GM21447 (cell line): ENCODE data around the gene WWOX.

Experiments
- ATAC-seq: cut with Tn5 transposase; IDR thresholded peaks from one replicate; pipeline ENCODE4 v1.9.1; 2021; ENCODE audit not compliant: unreplicated experiment

The WWOX gene

DNA sequence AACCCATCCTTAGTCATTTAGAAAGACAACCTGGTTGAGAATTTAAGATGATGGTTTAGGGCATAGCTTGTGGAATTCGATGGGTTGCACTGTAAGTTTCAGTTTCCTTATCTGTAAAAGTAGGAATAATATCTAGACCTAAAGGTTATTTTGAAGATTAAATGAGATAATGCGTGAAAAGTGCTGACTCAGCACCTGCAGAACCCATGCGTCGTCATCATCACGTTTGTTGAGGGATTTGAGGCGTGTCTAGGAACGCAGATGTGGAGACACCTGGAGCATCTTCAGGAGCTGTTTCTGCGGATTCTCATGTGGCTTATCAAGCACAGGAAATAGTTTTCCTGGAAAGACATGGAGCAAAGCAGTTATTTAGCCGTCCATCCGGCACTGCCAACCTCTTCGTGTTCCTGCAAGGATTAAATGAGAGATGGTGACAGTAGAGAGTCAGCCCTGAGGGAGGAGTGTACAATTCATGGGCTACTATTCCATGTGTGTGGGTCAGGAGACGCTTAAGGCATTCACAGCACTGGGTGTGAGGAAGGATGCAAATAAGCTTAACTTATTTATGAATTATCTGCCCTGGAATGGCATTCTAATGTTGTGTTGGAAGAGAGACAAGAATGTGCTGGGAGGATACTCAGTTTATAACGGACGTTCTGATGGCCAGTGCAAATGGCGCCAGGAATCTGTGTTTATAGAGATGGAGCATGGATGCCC is 965.0 kb downstream of the WWOX start:
- ATAC-seq: no peak

- ATAC-seq: no peak
Measured at GRCh38 chr16:79066561-79066960, 967.1 kb downstream of the WWOX start.

- ATAC-seq: no peak
Measured at GRCh38 chr16:79067600-79067999, 968.1 kb downstream of the WWOX start.

DNA sequence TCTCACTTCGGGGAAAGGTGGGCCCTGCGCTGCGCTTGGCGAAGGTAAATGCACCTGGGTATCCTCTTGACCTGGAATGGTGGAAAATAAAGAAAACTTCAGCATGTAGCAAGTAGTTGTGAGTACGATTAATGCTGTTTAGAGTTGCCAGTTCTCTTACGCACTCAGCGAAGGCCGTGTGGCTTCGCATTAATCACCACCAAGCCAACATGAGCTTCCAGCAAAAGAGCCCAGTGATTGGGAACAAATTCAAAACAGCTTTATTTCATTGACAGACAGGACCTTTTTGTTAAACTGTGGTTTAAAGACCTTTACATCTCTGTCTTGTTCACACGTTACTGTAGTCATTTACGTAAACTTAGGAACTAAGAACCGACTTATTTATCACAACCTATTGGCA is 969.7 kb downstream of the WWOX start:
- no peak for ATAC-seq

DNA sequence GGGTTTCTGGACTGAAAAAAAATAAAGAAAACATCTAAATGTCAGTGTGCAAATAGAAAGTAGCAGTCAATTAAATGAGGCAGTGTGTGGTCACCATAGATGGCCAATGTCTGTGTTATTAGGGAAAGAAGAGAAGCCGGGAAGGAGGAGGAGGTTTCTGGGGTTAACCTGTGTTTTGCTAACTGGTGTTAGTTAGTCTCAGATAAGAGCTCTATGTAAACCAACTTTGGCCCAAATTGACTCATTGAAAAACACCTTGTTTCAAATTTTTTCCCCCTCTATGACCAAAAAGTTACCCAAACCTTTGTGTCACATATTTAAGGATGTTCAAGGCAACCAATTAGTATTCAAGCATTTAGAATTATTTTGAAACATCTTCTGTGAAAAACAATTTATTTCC is 970.2 kb downstream of the WWOX start:
- ATAC-seq: no peak

DNA sequence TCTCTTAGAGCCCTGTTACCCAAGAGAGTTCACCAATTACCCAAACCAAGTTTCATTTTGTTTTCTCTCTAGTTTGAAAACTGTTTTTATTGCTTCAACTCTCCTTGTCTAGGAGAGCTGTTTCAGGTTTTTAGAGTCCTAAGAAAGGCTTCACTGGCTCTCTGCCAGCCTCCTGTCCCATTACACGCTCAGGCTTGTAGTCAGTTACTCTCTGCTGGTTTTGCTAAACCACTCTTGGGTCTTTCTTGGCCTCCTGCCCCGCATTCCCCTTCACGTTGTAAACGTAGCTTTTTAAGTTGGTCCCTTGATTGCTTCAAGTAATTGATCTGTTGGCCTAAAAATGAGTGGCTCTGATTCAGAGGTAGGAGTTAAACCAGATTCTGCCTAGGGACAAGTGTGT is 972.0 kb downstream of the WWOX start:
- no peak for ATAC-seq

- ATAC-seq: no peak
Measured at GRCh38 chr16:79072517-79072916, 973.1 kb downstream of the WWOX start.

- ATAC-seq: no peak
Measured at GRCh38 chr16:79073566-79073965, 974.1 kb downstream of the WWOX start.

- ATAC-seq: no peak
Measured at GRCh38 chr16:79074541-79074940, 975.1 kb downstream of the WWOX start.

DNA sequence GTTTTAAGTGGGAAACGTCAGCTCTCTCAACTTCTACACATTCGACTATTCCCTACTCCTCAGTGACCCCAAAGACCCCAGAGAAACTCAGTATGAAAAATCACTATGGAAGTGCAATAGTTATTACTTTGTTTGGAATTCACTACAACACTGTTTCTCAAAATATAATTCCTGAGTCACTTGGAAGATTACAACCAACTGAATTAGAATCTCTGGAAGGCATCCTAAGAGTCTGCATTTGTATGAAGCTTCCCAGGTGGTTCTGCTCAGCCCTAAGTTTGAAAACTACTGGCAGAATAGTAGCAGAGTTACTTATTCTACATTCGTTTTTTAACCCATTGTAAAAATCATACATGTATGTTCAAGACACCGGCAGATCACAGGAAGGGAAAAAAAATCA is 975.5 kb downstream of the WWOX start:
- ATAC-seq: no peak

DNA sequence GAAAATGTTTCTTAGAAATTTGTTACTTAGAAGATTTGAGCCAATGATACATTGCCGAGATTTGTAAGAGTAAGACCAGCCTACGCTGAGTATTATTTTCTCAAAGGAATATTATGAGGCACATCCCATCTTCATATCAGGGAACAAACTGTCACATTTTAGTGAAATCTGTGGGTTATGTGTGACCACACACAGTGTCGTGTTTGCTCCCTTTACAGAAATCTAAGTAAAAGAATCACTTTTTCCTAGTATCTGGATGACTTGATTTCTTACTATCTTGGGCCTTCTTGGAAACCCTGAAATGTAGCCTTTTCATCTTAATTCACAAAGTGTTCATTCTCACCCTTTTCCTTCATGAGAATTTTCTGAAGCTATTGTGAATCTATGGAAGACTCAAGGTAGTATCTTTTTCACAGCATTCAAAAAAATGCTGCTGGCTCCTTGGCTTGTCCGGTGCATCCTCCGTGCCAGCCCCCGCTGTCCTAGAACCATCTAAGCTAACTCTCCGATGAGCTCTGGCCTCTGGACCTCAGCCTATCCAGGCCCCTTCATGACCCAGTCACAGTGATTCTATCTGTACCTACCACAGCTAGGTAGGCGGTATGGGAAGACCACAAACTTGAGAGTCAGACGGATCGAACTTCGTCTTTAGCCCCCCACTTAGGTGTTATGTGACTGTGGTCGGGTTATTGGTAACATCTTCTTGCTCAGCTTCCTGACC is 976.8 kb downstream of the WWOX start:
- no peak for ATAC-seq

- ATAC-seq: no peak
Measured at GRCh38 chr16:79077346-79077745, 977.9 kb downstream of the WWOX start.

DNA sequence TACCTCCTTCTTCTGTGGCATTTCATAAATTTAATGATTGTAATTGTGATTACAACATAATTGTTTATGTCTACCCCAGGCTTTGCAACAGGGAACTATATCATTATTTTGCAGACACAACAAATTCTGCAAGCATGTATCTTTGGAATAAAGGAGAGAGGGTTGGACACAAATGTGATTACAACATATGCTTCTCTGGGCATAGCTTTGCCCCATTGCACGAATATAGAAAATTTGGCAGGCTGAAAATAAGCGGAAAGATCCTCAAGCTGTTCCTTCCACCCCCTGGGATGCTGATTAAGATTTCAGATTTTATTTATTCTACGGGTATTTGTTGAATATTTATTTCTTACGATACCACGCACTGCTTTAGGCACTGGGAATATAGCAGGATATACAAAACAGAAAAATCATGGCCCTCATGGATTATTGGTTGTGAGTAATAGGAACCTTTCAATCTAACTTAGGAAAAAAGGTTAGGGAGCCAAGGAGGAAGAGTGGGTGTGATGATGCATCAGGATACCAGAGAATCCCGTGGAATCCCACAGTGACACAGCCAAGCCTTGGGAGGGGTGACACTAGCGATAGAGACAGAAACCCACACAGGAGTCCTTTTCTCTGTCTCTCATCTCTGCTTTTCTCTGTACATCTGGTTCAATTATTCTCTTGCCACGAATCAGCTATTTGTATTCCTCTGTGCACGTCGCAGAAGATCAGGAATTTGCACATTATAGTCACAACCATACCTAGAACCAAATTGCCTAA is 980.4 kb downstream of the WWOX start:
- no peak for ATAC-seq

- ATAC-seq: no peak
Measured at GRCh38 chr16:79081297-79082066, 982.0 kb downstream of the WWOX start.

DNA sequence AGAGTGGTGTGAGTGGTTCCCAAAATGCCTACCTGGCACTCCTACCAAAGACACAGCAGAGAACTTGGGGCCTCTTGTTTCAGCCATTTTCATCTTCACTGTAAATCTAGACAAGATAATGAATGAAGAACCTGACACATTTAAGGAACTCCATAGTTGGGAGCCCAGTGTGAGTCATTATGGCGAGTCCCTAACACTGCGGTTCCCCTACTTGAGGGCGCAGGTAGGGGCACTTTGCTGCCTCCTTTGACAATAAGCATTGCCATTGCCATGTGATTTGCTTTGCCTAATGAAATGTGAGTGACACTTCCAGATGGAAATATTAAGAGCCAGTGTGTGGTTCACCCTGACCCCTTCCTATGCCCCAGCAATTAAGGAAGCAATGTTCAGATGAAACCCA is 983.5 kb downstream of the WWOX start:
- no peak for ATAC-seq

- no peak for ATAC-seq
Measured at GRCh38 chr16:79083508-79084299, 984.2 kb downstream of the WWOX start.

- no peak for ATAC-seq
Measured at GRCh38 chr16:79088971-79089370, 989.5 kb downstream of the WWOX start.

DNA sequence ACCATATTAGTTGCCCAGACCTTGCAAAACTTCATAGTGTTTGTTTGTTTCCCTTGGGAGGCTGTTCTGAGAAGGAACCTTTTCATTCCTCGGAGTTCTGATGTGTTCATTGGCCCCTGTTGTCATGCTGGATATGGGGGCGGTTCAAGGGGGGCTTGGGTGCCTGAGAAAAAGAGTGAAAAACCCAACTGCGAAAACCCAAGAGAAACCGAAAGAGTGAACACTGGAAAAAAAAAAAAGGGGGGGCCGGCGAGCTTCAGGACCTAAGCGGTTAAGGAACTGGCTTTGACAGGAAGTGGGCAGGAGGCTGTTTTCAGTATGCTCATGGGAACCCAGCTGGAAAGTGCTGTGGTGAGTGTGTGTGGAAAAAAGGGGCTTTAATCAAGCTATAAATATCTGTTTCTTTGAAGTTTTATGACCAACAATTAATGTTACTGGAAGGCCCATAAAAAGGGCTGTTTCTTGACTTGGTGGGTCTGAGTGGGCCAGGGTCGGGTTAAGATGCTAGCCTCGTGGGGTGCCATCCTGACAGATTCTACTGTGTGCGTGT is 990.4 kb downstream of the WWOX start:
- ATAC-seq: no peak

DNA sequence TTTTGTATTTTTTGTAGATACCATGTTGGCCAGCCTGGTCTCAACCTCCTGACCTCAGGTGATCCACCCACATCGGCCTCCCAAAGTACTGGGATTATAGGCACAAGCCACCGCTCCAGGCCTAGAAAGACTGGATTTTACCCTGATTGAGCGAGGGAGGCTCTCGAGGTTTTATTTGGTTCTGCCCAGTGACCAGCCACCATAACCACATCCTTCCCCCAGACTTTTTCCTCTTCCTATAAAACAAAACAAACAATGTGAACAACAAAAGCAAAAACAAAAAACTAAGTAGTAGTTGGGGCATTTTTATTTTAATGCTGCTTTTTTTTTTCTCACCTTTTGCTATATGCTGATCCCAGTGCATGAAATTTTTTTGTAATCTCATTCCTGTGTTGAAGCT is 991.5 kb downstream of the WWOX start:
- no peak for ATAC-seq

DNA sequence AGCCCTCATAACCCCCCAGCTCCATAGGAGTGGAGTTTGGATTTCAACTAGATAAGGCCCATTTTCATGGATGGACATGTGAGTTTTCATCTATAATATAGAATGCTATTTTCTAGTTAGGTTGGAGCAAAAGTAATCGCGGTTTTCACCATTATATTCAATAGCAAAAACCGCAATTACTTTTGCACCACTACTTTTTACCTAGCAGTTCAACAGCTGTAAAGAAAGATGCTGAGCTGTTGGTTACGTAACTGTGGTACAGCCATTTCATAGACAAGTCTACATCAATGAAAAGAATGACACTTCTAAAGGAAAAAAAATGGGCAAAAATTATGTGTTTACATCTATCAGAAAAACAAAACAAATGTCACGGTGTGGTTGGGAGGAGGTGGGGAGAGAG is 993.4 kb downstream of the WWOX start:
- no peak for ATAC-seq
